ENCODE data around the gene KDM4B.
A peak's percentile ranks its signal among the peaks of the same experiment; 100 is the strongest.

KDM4B gene

GRCh38 chr19:5181329-5181728, 212.4 kb downstream of the KDM4B start:
- Histone ChIP-seq H3K36me3 (no peaks in the 10 kb centered on the region), H3K9me3 (replicated peaks in 1 of 11) (peaks cover 0 to 1% (median 0%) of the 10 kb centered on the region in 11 experiments; a peak in 2 of 22 replicates), H3K4me2 (no peak overlapping the region), H4K20me1 (no peaks in the 10 kb centered on the region), H3K4me3 (no peak overlapping the region), H3K27me3 (no peaks in the 10 kb centered on the region), H3K4me1 (peaks cover 0 to 33% (median 24%) of the 10 kb centered on the region in 10 experiments; a peak in 16 of 20 replicates), H3K9ac (no peak overlapping the region), H3K27ac (no peak overlapping the region)
- peak; percentile 31 to 96 (median 60); a peak in 16 of 22 replicates for TF ChIP-seq Cebpa-rat (IDR thresholded peaks at IDR 0.05)

GRCh38 chr19:5182751-5183150, 213.8 kb downstream of the KDM4B start:
- H4K20me1 ChIP-seq, result no peaks in the 10 kb centered on the region
- no peak overlapping the region for H3K4me3 ChIP-seq
- peaks cover 0 to 18% (median 11%) of the 10 kb centered on the region in 10 experiments; a peak in 13 of 20 replicates for H3K4me1 ChIP-seq
- H3K36me3 ChIP-seq, result no peaks in the 10 kb centered on the region
- no peak overlapping the region for H3K4me2 ChIP-seq
- no peaks in the 10 kb centered on the region for H3K27me3 ChIP-seq
- no peaks in the 10 kb centered on the region for H3K9me3 ChIP-seq (replicated peaks in 1 of 11)
- no peak for TF ChIP-seq Cebpa-rat (IDR thresholded peaks at IDR 0.05)
- H3K9ac ChIP-seq, result no peak overlapping the region
- no peak overlapping the region for H3K27ac ChIP-seq

- no peak for TF ChIP-seq Cebpa-rat (IDR thresholded peaks at IDR 0.05)
- Histone ChIP-seq H3K4me2 (no peak overlapping the region), H3K36me3 (no peaks in the 10 kb centered on the region), H3K9ac (no peak overlapping the region), H3K4me1 (peaks cover 0 to 10% (median 6%) of the 10 kb centered on the region in 10 experiments; a peak in 13 of 20 replicates), H3K27ac (no peak overlapping the region), H4K20me1 (no peaks in the 10 kb centered on the region), H3K4me3 (no peak overlapping the region), H3K9me3 (replicated peaks in 1 of 11) (no peaks in the 10 kb centered on the region), H3K27me3 (no peaks in the 10 kb centered on the region)
Measured at GRCh38 chr19:5183616-5184015, 214.7 kb downstream of the KDM4B start.

- H3K9me3 ChIP-seq (replicated peaks in 1 of 11), result no peaks in the 10 kb centered on the region
- no peak overlapping the region for H3K4me3 ChIP-seq
- no peaks in the 10 kb centered on the region; a peak in 1 of 20 replicates for H3K4me1 ChIP-seq
- no peak overlapping the region for H3K9ac ChIP-seq
- H4K20me1 ChIP-seq, result no peaks in the 10 kb centered on the region
- H3K36me3 ChIP-seq, result no peaks in the 10 kb centered on the region
- H3K4me2 ChIP-seq, result no peak overlapping the region
- TF ChIP-seq Cebpa-rat (IDR thresholded peaks at IDR 0.05), result no peak
- no peak overlapping the region for H3K27ac ChIP-seq
- no peaks in the 10 kb centered on the region for H3K27me3 ChIP-seq
Measured at GRCh38 chr19:5184930-5185329, 216.0 kb downstream of the KDM4B start.

- Histone ChIP-seq H3K4me3 (no peak overlapping the region), H3K4me1 (peaks cover 0 to 3% (median 0%) of the 10 kb centered on the region in 10 experiments; a peak in 1 of 20 replicates), H3K4me2 (no peak overlapping the region), H3K9me3 (replicated peaks in 1 of 11) (peaks cover 0 to 5% (median 0%) of the 10 kb centered on the region in 11 experiments; a peak in 4 of 22 replicates), H3K27ac (no peak overlapping the region), H3K27me3 (no peaks in the 10 kb centered on the region), H4K20me1 (no peaks in the 10 kb centered on the region), H3K36me3 (no peaks in the 10 kb centered on the region), H3K9ac (no peak overlapping the region)
- no peak for TF ChIP-seq Cebpa-rat (IDR thresholded peaks at IDR 0.05)
Measured at GRCh38 chr19:5186293-5187050, 217.6 kb downstream of the KDM4B start.

GRCh38 chr19:5188548-5189317, 219.8 kb downstream of the KDM4B start:
- no peak overlapping the region for H3K9ac ChIP-seq
- H3K9me3 ChIP-seq (replicated peaks in 1 of 11), result peaks cover 0 to 5% (median 0%) of the 10 kb centered on the region in 11 experiments; a peak in 4 of 22 replicates
- no peak overlapping the region for H3K4me3 ChIP-seq
- H3K27me3 ChIP-seq, result no peaks in the 10 kb centered on the region
- H3K4me2 ChIP-seq, result no peak overlapping the region
- no peaks in the 10 kb centered on the region for H4K20me1 ChIP-seq
- no peaks in the 10 kb centered on the region for H3K36me3 ChIP-seq
- TF ChIP-seq Cebpa-rat (IDR thresholded peaks at IDR 0.05), result no peak
- H3K4me1 ChIP-seq, result peaks cover 0 to 3% (median 0%) of the 10 kb centered on the region in 10 experiments; a peak in 1 of 20 replicates
- H3K27ac ChIP-seq, result no peak overlapping the region

- Histone ChIP-seq H3K9ac (no peak overlapping the region), H3K4me2 (no peak overlapping the region), H3K27ac (no peak overlapping the region), H3K9me3 (replicated peaks in 1 of 11) (peaks cover 0 to 5% (median 0%) of the 10 kb centered on the region in 11 experiments; a peak in 4 of 22 replicates), H3K4me3 (no peak overlapping the region), H3K27me3 (no peaks in the 10 kb centered on the region), H4K20me1 (no peaks in the 10 kb centered on the region), H3K36me3 (no peaks in the 10 kb centered on the region), H3K4me1 (peaks cover 0 to 3% (median 0%) of the 10 kb centered on the region in 10 experiments; a peak in 1 of 20 replicates)
- TF ChIP-seq Cebpa-rat (IDR thresholded peaks at IDR 0.05), result no peak
Measured at GRCh38 chr19:5189318-5189607, 220.3 kb downstream of the KDM4B start.

- no peak overlapping the region for H3K4me3 ChIP-seq
- no peak overlapping the region for H3K9ac ChIP-seq
- H3K9me3 ChIP-seq (replicated peaks in 1 of 11), result peaks cover 0 to 5% (median 0%) of the 10 kb centered on the region in 11 experiments; a peak in 4 of 22 replicates
- H3K27me3 ChIP-seq, result no peaks in the 10 kb centered on the region
- peaks cover 0 to 3% (median 0%) of the 10 kb centered on the region in 10 experiments; a peak in 1 of 20 replicates for H3K4me1 ChIP-seq
- no peaks in the 10 kb centered on the region for H4K20me1 ChIP-seq
- H3K27ac ChIP-seq, result no peak overlapping the region
- H3K4me2 ChIP-seq, result no peak overlapping the region
- TF ChIP-seq Cebpa-rat (IDR thresholded peaks at IDR 0.05), result no peak
- no peaks in the 10 kb centered on the region for H3K36me3 ChIP-seq
Measured at GRCh38 chr19:5191091-5191490, 222.2 kb downstream of the KDM4B start.

- TF ChIP-seq Cebpa-rat (IDR thresholded peaks at IDR 0.05), result no peak
- H4K20me1 ChIP-seq, result no peaks in the 10 kb centered on the region
- H3K4me3 ChIP-seq, result no peak overlapping the region
- H3K4me2 ChIP-seq, result no peak overlapping the region
- H3K9me3 ChIP-seq (replicated peaks in 1 of 11), result peaks cover 0 to 5% (median 0%) of the 10 kb centered on the region in 11 experiments; a peak in 4 of 22 replicates
- H3K27ac ChIP-seq, result no peak overlapping the region
- no peak overlapping the region for H3K9ac ChIP-seq
- no peaks in the 10 kb centered on the region for H3K27me3 ChIP-seq
- H3K4me1 ChIP-seq, result peaks cover 0 to 3% (median 0%) of the 10 kb centered on the region in 10 experiments; a peak in 1 of 20 replicates
- H3K36me3 ChIP-seq, result no peaks in the 10 kb centered on the region
Measured at GRCh38 chr19:5192568-5192967, 223.7 kb downstream of the KDM4B start.
